ENCODE data around the gene NPHP4. TPM values are rescaled to one million over a fixed set of nuclear protein-coding genes. Genes with fewer than 3 reads are reported as not detected.

NPHP4 gene
- total and polyA plus RNA-seq, 9 of the 15 experiments (the other 6 are each of a cell fraction or from before 2014, with no cell fraction given), result 0.52 to 26.2 (median 6.7) TPM

DNA sequence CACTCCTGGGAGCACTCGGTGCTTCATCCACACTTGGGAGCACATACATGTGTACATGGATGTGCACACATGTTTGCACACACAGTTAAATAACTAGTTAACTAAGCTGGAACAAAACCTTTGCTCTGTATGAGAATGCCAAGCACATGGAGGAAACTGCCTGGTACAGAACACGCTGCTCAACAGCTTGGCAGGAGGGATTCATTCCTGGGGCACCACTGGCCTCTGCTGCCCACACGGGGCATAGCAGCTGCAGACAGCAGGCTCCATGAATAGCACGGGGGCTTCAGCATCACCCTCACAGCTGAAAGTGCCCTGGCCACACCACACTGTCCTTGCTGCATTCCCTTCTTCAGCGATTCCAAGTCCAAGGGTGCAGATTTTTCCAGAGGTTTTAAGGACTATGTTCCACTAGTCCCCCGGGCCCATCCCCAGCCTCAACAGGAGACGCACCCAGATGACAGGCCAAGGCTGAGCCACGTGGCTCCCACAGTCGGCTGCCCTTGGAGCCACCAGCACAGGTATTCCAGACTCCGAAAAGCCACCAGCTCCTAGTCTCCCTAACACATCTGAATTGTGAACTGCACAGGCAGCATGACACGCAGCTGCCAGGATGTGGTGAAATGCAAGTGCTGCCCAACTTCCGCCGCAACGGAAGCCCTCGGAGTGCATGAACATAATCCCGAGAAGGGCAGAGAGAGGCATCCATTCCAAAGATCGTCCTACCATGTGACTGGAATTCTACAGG lies 16.9 kb downstream of the NPHP4 start:
- peaks cover 4% of the 10 kb centered on the region for H3K9me1 ChIP-seq (ENCODE audit: control insufficient read depth, insufficient read depth, low read length)
- FAIRE-seq (peak; percentile 59), ATAC-seq (peak; percentile 82), DNase-seq (ENCODE audit: extremely low read depth in 1 of 4, low spot score in 3 of 4) (peak in 1 of 4 experiments; percentile 29)
- intact Hi-C loops (cut with micrococcal nuclease), result loop anchor here (10.0 kb wide), 1 partner anchor 461 kb away; no protein-coding TSS in a partner anchor
- TF ChIP-seq GTF2E2 (tag; IDR thresholded peaks at IDR 0.05) (no peak), SMC3 (conservative IDR thresholded peaks at IDR 0.05; ENCODE audit: insufficient read depth, low read depth, low read length) (peak; percentile 24; the same call in 1 of the 2 replicates), RAD21 (CRISPR knock-in tag; conservative IDR thresholded peaks at IDR 0.05 in 1 of 2, IDR thresholded peaks at IDR 0.05 in 1 of 2) (peak; percentile 26 to 58; a peak in 3 of 4 replicates), ZNF316 (IDR thresholded peaks at IDR 0.05) (no peak)
- TF ChIP-seq, protein P1, sequence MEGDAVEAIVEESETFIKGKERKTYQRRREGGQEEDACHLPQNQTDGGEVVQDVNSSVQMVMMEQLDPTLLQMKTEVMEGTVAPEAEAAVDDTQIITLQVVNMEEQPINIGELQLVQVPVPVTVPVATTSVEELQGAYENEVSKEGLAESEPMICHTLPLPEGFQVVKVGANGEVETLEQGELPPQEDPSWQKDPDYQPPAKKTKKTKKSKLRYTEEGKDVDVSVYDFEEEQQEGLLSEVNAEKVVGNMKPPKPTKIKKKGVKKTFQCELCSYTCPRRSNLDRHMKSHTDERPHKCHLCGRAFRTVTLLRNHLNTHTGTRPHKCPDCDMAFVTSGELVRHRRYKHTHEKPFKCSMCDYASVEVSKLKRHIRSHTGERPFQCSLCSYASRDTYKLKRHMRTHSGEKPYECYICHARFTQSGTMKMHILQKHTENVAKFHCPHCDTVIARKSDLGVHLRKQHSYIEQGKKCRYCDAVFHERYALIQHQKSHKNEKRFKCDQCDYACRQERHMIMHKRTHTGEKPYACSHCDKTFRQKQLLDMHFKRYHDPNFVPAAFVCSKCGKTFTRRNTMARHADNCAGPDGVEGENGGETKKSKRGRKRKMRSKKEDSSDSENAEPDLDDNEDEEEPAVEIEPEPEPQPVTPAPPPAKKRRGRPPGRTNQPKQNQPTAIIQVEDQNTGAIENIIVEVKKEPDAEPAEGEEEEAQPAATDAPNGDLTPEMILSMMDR (IDR thresholded peaks at IDR 0.05 in 2 of 3, conservative IDR thresholded peaks at IDR 0.05 in 1 of 3; ENCODE audit: insufficient read depth in 2 of 3, low read depth in 1 of 3, low read length in 3 of 3), result peak; percentile 59 to 68 (median 66)
- H2AFZ ChIP-seq (ENCODE audit: low read depth, low read length), result no peak overlapping the region
- BruUV-seq (replicated peaks), result no TSS peak
- ChIA-PET POLR2A (interaction anchor here (0.5 to 0.8 kb wide), 2 partner anchors 18 to 32 kb away, joined by 3 read pairs; no protein-coding TSS in a partner anchor), CTCF (ENCODE audit: low intra/inter-chr PET ratio) (interaction anchor here (1.1 kb wide), 1 partner anchor 465 kb away, joined by 4 read pairs; no protein-coding TSS in a partner anchor)
- no peaks in the 10 kb centered on the region for H3K9me3 ChIP-seq (replicated peaks; ENCODE audit: control insufficient read depth, insufficient read depth, low read depth, low read length)
- H3K79me2 ChIP-seq (ENCODE audit: control insufficient read depth, insufficient read depth, low read length), result no peaks in the 10 kb centered on the region
- in situ Hi-C loops (cut with MboI), result no loop called here
- no peak overlapping the region for H3K9ac ChIP-seq (ENCODE audit: insufficient read depth in 1 of 2, low read depth in 2 of 2, low read length in 2 of 2)
- peaks cover 0 to 13% of the 10 kb centered on the region in 2 experiments; a peak in 3 of 5 replicates for H3K4me1 ChIP-seq (replicated peaks in 1 of 2; ENCODE audit: control insufficient read depth in 2 of 2, insufficient read depth in 2 of 2, low read length in 2 of 2)
- no peak overlapping the region for H3K4me2 ChIP-seq (ENCODE audit: insufficient read depth, low read length)
- WGBS (ENCODE audit: insufficient coverage, low coverage, missing lambda C conversion rate), result 72% methylated on average over 17 of the region's 17 CpGs
- peaks cover 51% of the 10 kb centered on the region for H3K36me3 ChIP-seq (ENCODE audit: control insufficient read depth, insufficient read depth, low read length)
- H3K27me3 ChIP-seq (ENCODE audit: control insufficient read depth in 2 of 2, insufficient read depth in 2 of 2, low read length in 2 of 2), result no peaks in the 10 kb centered on the region
- H4K20me1 ChIP-seq (replicated peaks; ENCODE audit: control insufficient read depth, insufficient read depth, low read length), result no peaks in the 10 kb centered on the region
- H3K27ac ChIP-seq (ENCODE audit: extremely low read depth, low read depth, low read length), result no peak overlapping the region
- no peak overlapping the region for H3K4me3 ChIP-seq
